ENCODE data around the gene OR6B3.

- TF ChIP-seq CTCF (IDR thresholded peaks at IDR 0.05) (no peak), POLR2A (IDR thresholded peaks at IDR 0.05) (no peak)
Observed at GRCh38 chr2:240056678-240057077, 3.4 kb upstream of the OR6B3 start.
